GM19099 (cell line): ENCODE results near the gene ITGA11.

Experiments
- POLR2A ChIP-seq: IDR thresholded peaks from 3 replicates; pipeline ENCODE4 v1.6.1; 2011; ENCODE audit warnings: low read depth; ENCODE audit not compliant: insufficient read length; ENCODE audit errors: extremely low read depth

The ITGA11 gene

DNA sequence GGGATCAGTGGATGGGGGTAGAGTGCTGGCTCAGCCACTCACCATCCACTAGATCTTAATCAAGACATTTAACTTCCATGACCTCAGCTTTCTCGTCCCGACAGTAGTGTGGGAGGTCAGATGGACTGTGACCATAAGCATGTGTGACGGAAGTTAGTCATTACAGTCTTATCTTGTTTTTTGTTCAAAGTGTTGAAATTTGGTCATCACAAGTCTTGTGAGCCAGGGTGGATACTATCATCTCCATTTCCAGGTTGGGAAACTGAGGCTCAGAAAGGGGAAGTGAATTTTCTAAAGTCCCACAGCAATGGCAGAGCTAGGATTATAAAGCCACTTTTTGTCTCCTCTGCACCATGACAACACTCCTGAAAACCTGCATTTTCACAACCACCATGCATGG lies 32.0 kb upstream of the ITGA11 start:
- no peak for TF ChIP-seq POLR2A

DNA sequence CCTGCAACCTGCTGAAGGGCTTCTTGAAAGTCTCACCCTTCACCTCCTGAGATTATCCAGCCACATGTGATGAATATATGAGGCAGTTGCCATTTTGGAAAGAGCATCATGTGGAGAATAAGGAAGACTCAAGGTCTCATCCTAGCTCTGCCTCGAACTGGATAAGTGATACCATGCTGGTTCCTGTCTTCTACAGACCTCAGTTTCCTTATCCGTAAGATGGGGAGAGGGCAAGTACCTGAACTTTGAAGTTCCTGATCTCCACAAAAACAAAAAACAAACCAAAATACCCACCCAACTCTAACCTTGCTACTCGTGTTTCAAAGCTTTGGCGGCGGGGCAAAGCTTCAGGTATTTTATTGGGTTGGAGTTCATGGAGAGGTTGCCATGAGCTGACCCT lies 31.5 kb upstream of the ITGA11 start:
- TF ChIP-seq POLR2A: no peak

DNA sequence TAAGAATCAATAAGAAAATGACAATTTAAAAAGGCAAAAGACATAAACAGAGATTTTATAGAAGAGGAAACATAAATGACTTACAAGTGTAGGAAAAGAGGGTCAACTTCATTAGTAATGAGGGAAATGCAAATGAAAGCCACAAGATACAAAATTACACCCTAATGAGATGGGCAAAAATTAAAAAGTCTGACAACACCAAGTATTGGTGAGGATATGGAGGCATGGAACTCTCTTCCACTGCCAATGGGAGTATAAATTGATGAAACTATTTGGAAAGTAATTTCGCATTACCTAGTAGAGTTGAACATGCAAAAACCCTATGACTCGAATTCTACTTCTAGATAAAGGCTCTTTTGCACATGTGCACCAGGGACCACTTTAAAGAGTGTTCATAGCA lies 28.2 kb upstream of the ITGA11 start:
- no peak for TF ChIP-seq POLR2A

DNA sequence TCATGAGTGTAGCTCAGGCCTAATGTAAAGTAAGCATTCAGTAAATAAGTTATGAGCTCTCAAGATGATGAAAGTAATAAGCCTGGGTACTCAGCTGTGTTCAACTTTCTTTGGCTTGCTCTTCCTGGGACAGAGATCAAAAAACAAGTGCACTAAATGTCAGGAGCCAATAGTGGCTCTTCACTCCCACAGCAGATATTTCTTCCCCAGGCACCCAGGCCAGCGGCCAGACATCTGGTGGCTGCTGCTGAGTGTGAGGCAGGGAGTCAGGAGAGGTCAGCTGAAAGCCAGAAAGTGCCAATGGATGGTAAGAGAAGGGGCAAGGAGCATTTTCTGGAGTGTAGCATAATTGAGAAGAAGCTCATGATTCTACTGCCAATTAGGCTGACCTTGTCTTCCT lies 18.2 kb upstream of the ITGA11 start:
- TF ChIP-seq POLR2A: no peak

DNA sequence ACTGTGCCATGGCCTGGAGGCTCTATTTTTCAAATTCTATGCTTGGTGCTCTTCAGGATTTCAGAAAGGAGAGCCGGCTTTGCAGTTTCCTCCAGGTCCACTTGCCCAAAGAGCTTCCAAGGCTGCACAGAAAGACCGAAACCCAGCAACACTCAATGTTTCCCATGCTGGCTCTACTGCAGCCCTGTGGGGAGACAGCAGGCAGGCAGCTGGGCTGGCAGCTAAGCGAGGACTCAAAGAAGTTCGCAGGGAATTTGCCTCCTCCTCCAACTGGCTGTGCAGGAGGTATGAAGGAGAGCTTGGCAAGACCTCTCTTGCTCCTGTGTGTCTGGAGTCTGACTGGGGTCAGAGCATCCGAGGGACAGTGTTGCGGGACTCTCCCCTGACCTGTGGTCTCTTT lies 17.4 kb upstream of the ITGA11 start:
- TF ChIP-seq POLR2A: no peak

DNA sequence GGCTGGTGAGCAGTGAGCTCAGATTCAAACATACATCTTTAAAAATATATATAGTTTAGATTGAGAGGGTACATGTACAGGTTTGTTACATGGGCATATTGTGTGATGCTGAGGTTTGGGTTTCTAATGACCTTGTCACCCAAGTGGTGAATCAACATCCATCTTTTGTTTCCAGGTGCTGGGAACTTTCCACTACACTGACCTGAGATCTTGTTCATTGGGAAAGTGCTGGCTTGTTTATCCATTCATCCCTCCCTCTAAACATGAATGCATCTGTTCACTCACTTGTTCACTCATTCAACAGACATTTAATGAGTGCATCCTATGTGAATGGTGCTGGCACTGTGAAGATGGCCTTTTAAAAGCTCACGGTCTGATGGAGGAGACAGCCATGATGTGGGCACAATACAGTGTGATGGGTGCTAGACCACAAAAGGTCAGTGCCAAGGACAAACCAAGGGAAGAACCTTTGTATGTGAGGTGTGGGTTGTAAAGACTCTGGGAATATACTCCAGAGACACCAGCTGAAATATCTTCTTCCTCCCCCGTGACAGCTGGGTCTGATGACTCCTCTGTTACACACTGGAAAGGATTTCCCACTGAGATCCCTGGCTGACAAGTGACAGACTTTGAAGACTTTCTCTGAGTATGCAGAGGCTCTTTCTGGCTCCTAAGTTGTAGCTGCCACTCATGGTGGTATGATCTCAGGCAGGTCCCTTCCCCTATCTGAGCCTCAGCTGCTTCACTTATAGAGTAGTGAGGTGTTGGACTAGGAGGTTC lies 16.2 kb upstream of the ITGA11 start:
- TF ChIP-seq POLR2A: no peak

DNA sequence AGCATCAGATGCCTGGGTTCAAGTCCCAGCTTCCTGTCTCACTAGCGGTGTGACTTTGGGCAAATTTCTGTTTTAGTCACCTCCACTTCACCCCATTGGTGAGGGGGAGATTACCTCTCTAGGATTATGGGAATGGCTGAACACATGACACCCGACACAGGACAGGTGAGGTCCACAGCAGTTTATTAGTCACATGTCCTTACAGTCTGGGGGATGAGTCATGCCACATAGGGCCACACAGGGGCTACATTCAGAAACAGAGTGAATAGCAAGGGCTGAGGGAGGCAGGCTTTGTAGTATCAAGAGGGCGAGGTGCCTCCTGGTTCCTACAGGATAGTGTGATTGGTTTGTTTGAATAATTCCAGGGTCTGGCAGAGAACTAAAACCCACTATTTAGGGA lies 15.2 kb upstream of the ITGA11 start:
- TF ChIP-seq POLR2A: no peak

DNA sequence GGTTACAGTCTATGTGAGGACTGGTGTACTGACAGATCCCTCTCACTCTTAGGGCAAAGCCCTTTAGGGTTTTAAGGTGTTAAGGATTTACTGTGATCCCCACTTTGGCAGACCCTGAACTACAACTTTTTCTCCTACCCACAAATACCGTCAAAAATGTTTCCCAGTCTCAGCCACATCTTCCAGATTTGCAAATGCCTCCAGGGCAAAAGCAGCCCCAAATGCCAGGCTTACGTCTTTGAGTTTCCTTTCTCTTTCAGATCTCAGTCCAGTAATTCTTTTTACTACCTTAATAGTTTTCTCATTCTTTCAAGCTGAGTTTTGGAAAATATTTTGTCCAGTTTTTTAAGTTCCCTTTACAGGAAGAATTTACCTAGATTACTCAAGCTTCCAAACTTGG lies 13.4 kb upstream of the ITGA11 start:
- no peak for TF ChIP-seq POLR2A

DNA sequence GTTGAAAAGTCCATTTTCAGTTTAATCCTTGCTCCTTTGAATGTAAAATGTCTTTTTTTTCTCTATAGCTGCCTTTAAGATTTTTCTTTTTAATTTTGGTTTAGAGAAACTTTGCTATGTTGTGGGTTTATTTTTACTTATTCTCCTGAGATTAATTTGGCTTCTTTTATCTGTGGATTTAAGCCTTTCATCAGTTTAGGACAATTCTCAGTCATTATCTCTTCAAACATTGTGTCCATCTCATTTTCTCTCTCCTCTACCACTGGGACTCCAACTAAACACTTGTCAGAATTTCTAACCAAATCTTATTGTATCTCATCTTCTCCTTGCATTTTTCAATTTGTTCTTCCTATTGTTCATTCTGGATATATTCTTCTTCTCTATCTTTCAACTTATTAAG lies 12.4 kb upstream of the ITGA11 start:
- TF ChIP-seq POLR2A: no peak

DNA sequence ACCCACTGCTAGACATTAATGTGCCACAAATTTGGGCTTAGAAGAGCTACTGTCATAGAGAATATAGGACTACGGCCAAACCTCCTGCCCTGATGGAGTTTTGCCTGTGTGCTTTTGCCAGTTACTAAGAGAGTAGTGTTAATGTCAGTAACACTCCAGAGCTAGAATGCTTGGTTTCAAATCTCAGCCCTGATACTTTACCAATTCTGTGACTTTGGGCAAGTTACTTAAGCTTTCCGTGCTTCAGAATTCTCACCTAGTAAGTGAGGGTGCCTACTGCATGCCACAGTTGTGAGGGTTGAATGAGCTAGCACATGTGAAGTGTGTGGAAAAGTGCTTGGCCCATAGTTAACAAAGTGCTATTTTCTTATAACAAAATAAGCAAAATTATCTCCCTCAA lies 10.9 kb upstream of the ITGA11 start:
- TF ChIP-seq POLR2A: no peak

DNA sequence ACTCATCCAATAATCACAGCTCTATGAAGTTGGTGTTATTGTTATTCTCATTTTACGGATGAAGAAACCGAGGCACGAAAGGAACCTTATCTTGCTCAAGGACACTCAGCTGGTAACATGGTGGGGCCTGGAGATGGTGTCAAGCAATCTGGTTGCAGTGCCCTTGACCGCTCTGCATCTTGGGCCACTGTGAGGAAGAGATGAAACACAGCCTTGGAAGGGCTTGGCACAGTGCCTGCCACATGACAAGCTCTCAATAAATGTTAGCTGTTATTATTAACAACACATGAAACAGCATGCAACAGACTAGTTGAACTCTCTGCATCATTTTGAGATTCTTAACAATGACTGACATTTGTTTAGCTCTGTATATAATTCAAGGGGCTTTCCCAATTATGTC lies 10.1 kb upstream of the ITGA11 start:
- TF ChIP-seq POLR2A: no peak

DNA sequence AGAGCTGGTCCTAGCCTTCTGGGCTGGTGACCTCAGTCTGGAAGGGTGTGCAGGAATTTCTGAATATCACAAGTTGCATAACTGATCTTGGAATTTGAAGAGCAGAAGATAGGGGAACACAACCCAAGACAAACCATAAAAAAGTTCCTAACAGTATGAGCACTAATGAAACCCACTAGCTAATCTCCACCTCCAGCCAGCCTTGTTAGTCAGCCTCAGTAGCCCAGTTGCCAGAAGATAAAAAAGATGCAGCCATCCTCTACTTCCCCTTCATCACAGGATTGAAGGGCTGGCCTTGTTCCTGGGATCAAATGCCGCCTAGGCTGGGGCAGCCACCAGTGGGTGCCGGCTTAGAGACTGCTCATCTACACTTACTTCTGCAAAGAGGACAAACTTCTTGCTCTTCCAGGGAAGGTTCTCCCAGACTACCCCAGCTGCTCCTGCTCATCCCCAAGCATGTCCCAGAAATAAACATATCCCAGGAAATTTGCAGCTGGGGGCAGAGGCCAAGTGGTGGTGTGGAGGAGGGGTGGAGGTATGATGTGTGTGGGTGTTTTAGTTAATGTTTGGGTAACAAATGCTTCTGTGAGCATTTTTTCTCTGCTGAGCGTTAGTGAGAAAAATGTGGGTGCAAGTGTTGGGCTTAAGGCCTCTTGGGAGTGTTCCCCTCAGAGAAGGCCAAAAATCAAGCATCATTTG lies 9.2 kb upstream of the ITGA11 start:
- no peak for TF ChIP-seq POLR2A

DNA sequence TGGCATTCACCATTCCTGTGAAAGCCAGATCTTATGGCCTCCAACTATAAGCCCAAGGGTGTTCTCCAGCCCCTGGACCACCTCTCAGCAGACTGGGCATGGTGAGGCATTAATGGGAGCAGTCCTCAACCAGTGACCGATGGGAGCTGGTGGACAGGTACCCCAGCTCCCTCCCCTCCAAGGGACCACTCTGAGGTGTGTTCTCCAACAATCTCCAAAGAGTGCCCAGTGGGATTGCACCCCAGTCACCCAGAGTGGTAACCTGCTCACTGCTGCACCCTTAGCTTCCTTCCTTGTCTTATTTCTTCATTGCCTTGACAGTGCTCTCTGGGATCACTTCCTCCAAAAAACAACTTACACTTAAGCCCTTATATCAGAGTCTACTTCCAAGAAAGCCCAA lies 8.2 kb upstream of the ITGA11 start:
- no peak for TF ChIP-seq POLR2A

DNA sequence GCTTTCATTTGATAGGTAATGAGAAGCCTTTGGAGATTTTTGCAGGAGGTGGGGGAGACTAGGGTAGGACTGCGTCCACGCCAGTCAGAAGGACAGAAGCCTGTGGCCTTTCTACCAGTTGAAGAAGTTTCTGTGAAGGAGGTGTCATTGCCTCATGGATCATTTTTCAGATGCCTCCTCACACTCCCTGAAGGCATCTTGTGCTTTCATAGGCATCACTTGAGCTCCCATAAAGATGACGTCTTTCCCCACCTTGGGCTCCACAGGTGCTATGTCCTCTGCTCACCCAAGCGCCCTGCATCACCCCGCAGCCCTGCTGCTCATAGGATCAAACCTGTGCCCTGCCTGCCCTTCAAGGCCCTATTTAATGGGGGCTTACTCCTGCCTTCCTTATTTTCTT lies 7.5 kb upstream of the ITGA11 start:
- no peak for TF ChIP-seq POLR2A

DNA sequence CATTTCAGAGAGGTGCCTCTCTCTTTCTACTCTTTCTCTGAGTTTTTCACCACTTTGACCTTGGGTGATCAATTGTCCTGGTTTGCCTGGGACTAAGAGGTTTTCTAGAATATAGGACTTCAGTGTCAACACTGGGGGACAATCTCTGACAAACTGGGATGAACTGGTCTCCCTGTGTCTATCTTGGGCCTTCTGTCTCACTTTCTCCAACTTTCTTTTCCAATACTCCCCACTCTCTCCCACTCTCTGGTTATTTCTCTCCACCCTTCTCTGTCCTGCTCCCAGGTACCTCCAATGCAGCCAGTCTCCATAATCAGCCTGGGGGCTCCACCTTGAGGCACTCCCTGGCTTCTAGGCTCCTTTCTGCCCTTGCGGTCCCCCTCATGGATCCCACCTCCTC lies 4.7 kb upstream of the ITGA11 start:
- no peak for TF ChIP-seq POLR2A

DNA sequence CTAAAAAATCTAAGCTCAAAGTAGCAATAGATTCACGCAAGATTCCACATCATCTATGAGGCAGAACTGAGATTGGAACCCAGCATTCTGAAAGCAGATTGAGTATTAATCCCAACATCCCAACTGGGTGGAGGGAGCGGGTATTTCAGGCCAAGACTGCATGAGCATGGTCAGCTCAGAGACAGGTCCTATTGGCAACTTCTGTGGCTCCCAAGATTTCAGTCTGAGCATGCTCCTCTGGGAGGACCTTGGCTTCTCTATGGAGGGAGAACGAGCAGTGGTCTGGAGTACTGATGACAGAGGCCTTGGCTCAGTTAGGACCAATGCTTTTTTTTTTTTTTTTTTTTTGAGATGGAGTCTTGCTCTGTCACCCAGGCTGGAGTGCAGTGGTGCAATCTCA lies 4.0 kb upstream of the ITGA11 start:
- TF ChIP-seq POLR2A: no peak
